HepG2 (cell line): ENCODE results near the gene STUB1. TPM values are rescaled to one million over a fixed set of nuclear protein-coding genes. Genes with fewer than 3 reads are reported as not detected.
A peak's percentile ranks its signal among the peaks of the same experiment; 100 is the strongest.

Source experiments
- CREM ChIP-seq, 2 experiments: sonication (generic) in 1 of 2; formaldehyde crosslinking in 1 of 2; IDR thresholded peaks; 2 replicates each; pipeline versions ENCODE4 v1.4.0 to v1.6.1; 2016 to 2020; ENCODE audit warnings: antibody characterized with exemption in 1 of 2, mild to moderate bottlenecking in 1 of 2, missing genetic modification reagents in 1 of 2
- HNRNPH1 ChIP-seq: fragments of 200-400 bp; formaldehyde crosslinking; optimal IDR thresholded peaks from 2 replicates; pipeline ENCODE3; 2017; ENCODE audit warnings: mild to moderate bottlenecking, low read depth, low read length
- HNRNPK ChIP-seq: fragments of 200-400 bp; formaldehyde crosslinking; IDR thresholded peaks from 2 replicates; pipeline ENCODE4 v1.6.1; 2018; ENCODE audit warnings: low read length, low read depth, moderate library complexity, mild to moderate bottlenecking; ENCODE audit not compliant: poor library complexity, severe bottlenecking
- IRX3 ChIP-seq: sonication (generic); formaldehyde crosslinking; IDR thresholded peaks from 2 replicates; pipeline ENCODE4 v1.8.1; 2023; ENCODE audit warnings: mild to moderate bottlenecking, low read depth, missing genetic modification reagents, borderline replicate concordance
- PHB2 ChIP-seq: fragments of 450-650 bp; IDR thresholded peaks from 2 replicates; pipeline ENCODE4 v1.6.1; 2018; ENCODE audit not compliant: partially characterized antibody
- SRY ChIP-seq: sonication (generic); formaldehyde crosslinking; IDR thresholded peaks from 2 replicates; pipeline ENCODE4 v1.8.0; 2022; ENCODE audit warnings: mild to moderate bottlenecking, missing genetic modification reagents
- ZNF570 ChIP-seq: sonication (generic); formaldehyde crosslinking; IDR thresholded peaks from 2 replicates; pipeline ENCODE4 v1.4.0; 2020; ENCODE audit warnings: mild to moderate bottlenecking, missing genetic modification reagents, borderline replicate concordance
- polyA plus RNA-seq, 8 experiments: library from polyadenylated mRNA; depleted of rRNA in 3 of 8; stranded (reverse) in 7 of 8; unstranded in 1 of 8; fragments of >200 nt; fragmentation: Illumina TruSeq in 4 of 8; extraction: Trizol in 4 of 8; gene quantifications; 2 replicates each; pipeline versions ENCODE4 v1.2.1 to v1.2.3, GENCODE V29; 2011 to 2016; ENCODE audit warnings: low read depth in 4 of 8, missing spikeins in 1 of 8, mixed read lengths in 1 of 8; ENCODE audit not compliant: insufficient read depth in 1 of 8
- total RNA-seq, 5 experiments: library from RNA; depleted of rRNA; stranded (reverse); fragments of >200 nt; fragmentation: Illumina TruSeq; extraction: Trizol; gene quantifications; 2 replicates each; pipeline ENCODE4 v1.2.3, GENCODE V29; 2016; ENCODE audit warnings: low read depth in 1 of 5
- TF ChIP-seq, protein P1 (sequence below): sonication (generic); formaldehyde crosslinking; IDR thresholded peaks from 2 replicates; pipeline ENCODE4 v1.4.0; 2020; ENCODE audit warnings: missing genetic modification reagents
- TF ChIP-seq, protein P2 (sequence below): sonication (generic); formaldehyde crosslinking; IDR thresholded peaks from 2 replicates; pipeline ENCODE4 v1.5.0; 2020; ENCODE audit warnings: missing genetic modification reagents, mild to moderate bottlenecking, borderline replicate concordance
- TF ChIP-seq, protein P3 (sequence below): sonication (generic); formaldehyde crosslinking; IDR thresholded peaks from 2 replicates; pipeline ENCODE4 v1.9.0; 2021; ENCODE audit warnings: missing genetic modification reagents, mild to moderate bottlenecking, borderline replicate concordance
- TF ChIP-seq, protein P4 (sequence below): sonication (generic); formaldehyde crosslinking; conservative IDR thresholded peaks from 2 replicates; pipeline ENCODE4 v1.8.0; 2022; ENCODE audit warnings: low read depth, missing genetic modification reagents
- TF ChIP-seq, protein P5 (sequence below): sonication (generic); formaldehyde crosslinking; IDR thresholded peaks from 2 replicates; pipeline ENCODE4 v1.8.0; 2022; ENCODE audit warnings: mild to moderate bottlenecking, missing genetic modification reagents, moderate library complexity

The STUB1 gene
- total and polyA plus RNA-seq, 2 of the 13 experiments (the other 11 are each of a cell fraction or from before 2014, with no cell fraction given): 52.9 to 78.2 TPM

DNA sequence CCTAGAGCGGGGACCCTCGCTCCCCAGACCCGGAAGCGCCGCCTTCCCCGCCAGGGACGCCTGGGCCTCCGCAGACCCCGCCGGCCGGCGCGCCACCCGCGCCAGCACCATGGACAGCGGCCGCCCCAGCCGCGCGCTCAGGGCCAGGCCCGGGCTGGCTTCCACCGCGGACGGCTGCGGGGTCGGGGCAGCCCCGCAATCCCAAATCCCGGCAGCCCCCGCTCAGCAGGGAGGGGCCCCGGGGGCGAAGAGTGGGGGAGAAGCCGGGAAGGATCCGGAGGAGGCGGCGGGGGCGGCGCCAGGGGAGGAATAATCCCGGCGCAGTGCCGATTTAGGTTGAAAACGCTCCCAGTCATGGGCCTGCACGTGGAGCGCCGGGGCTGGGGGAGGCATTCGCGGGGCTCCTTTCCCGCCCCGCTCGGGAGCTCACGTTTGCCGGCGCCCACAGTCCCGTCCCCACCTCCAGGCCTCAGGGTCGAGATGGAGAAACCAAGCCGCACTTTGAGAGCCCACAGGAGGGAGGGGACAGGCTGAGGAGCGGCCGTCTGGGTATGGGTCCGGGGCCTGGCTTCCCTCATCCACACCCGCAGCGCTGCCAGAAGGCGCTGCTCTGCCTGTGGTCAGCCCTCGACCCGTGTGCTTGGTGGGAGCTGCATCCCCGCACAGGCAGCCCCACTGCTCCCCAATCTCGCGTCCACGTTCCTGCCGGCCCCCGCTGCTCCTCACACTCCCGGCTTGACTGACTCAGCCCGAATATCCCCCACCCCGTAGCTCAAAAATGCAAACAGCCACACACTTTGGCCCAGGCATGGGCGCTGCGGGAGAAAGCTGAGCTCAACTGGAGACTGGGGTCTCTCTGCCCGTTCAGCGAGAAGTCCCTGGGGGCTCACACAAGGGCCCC lies 20.7 kb downstream of the STUB1 start (continued):
- TF ChIP-seq, protein P1, sequence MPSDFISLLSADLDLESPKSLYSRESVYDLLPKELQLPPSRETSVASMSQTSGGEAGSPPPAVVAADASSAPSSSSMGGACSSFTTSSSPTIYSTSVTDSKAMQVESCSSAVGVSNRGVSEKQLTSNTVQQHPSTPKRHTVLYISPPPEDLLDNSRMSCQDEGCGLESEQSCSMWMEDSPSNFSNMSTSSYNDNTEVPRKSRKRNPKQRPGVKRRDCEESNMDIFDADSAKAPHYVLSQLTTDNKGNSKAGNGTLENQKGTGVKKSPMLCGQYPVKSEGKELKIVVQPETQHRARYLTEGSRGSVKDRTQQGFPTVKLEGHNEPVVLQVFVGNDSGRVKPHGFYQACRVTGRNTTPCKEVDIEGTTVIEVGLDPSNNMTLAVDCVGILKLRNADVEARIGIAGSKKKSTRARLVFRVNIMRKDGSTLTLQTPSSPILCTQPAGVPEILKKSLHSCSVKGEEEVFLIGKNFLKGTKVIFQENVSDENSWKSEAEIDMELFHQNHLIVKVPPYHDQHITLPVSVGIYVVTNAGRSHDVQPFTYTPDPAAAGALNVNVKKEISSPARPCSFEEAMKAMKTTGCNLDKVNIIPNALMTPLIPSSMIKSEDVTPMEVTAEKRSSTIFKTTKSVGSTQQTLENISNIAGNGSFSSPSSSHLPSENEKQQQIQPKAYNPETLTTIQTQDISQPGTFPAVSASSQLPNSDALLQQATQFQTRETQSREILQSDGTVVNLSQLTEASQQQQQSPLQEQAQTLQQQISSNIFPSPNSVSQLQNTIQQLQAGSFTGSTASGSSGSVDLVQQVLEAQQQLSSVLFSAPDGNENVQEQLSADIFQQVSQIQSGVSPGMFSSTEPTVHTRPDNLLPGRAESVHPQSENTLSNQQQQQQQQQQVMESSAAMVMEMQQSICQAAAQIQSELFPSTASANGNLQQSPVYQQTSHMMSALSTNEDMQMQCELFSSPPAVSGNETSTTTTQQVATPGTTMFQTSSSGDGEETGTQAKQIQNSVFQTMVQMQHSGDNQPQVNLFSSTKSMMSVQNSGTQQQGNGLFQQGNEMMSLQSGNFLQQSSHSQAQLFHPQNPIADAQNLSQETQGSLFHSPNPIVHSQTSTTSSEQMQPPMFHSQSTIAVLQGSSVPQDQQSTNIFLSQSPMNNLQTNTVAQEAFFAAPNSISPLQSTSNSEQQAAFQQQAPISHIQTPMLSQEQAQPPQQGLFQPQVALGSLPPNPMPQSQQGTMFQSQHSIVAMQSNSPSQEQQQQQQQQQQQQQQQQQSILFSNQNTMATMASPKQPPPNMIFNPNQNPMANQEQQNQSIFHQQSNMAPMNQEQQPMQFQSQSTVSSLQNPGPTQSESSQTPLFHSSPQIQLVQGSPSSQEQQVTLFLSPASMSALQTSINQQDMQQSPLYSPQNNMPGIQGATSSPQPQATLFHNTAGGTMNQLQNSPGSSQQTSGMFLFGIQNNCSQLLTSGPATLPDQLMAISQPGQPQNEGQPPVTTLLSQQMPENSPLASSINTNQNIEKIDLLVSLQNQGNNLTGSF: peak; percentile 93
- TF ChIP-seq, protein P2, sequence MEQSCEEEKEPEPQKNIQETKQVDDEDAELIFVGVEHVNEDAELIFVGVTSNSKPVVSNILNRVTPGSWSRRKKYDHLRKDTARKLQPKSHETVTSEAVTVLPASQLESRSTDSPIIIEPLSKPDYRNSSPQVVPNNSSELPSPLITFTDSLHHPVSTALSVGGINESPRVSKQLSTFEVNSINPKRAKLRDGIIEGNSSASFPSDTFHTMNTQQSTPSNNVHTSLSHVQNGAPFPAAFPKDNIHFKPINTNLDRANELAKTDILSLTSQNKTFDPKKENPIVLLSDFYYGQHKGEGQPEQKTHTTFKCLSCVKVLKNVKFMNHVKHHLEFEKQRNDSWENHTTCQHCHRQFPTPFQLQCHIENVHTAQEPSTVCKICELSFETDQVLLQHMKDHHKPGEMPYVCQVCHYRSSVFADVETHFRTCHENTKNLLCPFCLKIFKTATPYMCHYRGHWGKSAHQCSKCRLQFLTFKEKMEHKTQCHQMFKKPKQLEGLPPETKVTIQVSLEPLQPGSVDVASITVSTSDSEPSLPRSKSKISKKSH (CRISPR knock-in tag): no peak
- TF ChIP-seq PHB2 (no peak), ZNF570 (0 out of 2 replicates have a peak, but pooled peaks have one; percentile 50), CREM (IDR thresholded peaks at IDR 0.05) (no peak), CREM (CRISPR knock-in tag; IDR thresholded peaks at IDR 0.05) (no peak), HNRNPH1 (no peak), IRX3 (CRISPR knock-in tag) (peak; percentile 94), SRY (CRISPR knock-in tag) (peak; percentile 86; the same call in 1 of the 2 replicates), HNRNPK (no peak)
- TF ChIP-seq, protein P3, sequence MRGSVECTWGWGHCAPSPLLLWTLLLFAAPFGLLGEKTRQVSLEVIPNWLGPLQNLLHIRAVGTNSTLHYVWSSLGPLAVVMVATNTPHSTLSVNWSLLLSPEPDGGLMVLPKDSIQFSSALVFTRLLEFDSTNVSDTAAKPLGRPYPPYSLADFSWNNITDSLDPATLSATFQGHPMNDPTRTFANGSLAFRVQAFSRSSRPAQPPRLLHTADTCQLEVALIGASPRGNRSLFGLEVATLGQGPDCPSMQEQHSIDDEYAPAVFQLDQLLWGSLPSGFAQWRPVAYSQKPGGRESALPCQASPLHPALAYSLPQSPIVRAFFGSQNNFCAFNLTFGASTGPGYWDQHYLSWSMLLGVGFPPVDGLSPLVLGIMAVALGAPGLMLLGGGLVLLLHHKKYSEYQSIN (CRISPR knock-in tag): no peak
- TF ChIP-seq, protein P4, sequence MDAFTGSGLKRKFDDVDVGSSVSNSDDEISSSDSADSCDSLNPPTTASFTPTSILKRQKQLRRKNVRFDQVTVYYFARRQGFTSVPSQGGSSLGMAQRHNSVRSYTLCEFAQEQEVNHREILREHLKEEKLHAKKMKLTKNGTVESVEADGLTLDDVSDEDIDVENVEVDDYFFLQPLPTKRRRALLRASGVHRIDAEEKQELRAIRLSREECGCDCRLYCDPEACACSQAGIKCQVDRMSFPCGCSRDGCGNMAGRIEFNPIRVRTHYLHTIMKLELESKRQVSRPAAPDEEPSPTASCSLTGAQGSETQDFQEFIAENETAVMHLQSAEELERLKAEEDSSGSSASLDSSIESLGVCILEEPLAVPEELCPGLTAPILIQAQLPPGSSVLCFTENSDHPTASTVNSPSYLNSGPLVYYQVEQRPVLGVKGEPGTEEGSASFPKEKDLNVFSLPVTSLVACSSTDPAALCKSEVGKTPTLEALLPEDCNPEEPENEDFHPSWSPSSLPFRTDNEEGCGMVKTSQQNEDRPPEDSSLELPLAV: peak; percentile 84; the same call in 1 of the 2 replicates
- TF ChIP-seq, protein P5, sequence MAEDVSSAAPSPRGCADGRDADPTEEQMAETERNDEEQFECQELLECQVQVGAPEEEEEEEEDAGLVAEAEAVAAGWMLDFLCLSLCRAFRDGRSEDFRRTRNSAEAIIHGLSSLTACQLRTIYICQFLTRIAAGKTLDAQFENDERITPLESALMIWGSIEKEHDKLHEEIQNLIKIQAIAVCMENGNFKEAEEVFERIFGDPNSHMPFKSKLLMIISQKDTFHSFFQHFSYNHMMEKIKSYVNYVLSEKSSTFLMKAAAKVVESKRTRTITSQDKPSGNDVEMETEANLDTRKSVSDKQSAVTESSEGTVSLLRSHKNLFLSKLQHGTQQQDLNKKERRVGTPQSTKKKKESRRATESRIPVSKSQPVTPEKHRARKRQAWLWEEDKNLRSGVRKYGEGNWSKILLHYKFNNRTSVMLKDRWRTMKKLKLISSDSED (CRISPR knock-in tag): no peak
